Measurements from ENCODE around the gene ISM1.

- TF ChIP-seq CTCF (IDR thresholded peaks at IDR 0.05), result no peak
- no peak for TF ChIP-seq POLR2AphosphoS5 (IDR thresholded peaks at IDR 0.05)
- TF ChIP-seq POLR2A (IDR thresholded peaks at IDR 0.05), result no peak
Observed at GRCh38 chr20:13322198-13322597, 101.1 kb downstream of the ISM1 start.

Measured in prostate gland (tissue), 2 donors.